NB4 (cell line): Measurements from ENCODE around the gene TRMT6.

Experiments used
- CTCF ChIP-seq: IDR thresholded peaks from one replicate; pipeline ENCODE4 v1.5.1; 2012; ENCODE audit warnings: low read depth, low read length
- MYC ChIP-seq: IDR thresholded peaks from 2 replicates; pipeline ENCODE4 v1.6.1; 2011; ENCODE audit warnings: low read depth, low read length
- POLR2A ChIP-seq: IDR thresholded peaks from 2 replicates; pipeline ENCODE4 v1.6.1; 2011; ENCODE audit warnings: mild to moderate bottlenecking; ENCODE audit not compliant: insufficient read length; ENCODE audit errors: extremely low read depth

- no peak for TF ChIP-seq CTCF
- no peak for TF ChIP-seq POLR2A
- TF ChIP-seq MYC: no peak
These were observed 54.7 kb downstream of the TRMT6 start for GRCh38 chr20:5895626-5896025.
